ENCODE results near the gene KIF22.

The KIF22 gene

GRCh38 chr16:29843931-29844330, 53.4 kb downstream of the KIF22 start:
- DNase-seq: no peak

DNA sequence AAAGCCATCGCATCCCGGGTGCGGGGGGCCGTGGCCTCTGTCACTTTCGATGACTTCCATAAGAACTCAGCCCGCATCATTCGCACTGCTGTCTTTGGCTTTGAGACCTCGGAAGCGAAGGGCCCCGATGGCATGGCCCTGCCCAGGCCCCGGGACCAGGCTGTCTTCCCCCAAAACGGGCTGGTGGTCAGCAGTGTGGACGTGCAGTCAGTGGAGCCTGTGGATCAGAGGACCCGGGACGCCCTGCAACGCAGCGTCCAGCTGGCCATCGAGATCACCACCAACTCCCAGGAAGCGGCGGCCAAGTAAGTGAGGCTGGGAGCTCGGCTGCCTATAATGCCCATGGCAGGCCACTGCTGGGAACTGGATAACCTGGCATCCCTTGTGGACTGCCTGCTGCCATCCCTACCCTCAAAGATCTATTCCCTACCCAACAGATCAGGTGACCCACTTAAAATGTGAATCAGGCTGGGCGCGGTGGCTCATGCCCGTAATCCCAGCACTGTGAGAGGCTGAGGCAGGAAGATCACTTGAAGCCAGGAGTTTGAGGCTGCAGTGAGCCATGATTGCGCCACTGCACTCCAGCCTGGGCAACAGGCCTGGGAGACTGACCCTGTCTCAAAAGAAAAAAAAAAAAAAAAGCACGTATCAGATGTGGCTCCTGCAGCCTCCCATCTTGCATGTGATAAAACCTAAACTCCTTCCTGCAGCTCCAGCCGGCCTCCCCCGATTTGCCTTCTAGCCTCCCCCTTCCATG, 54.2 kb downstream of the KIF22 start:
- DNase-seq: no peak

DNA sequence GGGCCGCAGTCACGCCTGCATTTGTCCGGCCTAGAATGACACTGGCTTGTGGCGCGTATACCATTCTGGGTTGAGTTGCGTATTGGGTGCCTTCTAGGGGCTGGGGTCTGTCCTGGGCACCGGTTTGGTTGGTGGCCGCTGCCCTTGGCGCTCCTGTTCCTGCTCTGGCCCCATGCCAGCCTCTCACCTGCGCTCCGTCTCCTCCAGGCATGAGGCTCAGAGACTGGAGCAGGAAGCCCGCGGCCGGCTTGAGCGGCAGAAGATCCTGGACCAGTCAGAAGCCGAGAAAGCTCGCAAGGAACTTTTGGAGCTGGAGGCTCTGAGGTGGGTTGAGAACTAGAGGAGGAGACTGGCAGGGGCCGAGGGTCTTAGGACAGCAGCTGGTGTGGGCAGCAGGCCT, 55.1 kb downstream of the KIF22 start:
- DNase-seq: no peak

DNA sequence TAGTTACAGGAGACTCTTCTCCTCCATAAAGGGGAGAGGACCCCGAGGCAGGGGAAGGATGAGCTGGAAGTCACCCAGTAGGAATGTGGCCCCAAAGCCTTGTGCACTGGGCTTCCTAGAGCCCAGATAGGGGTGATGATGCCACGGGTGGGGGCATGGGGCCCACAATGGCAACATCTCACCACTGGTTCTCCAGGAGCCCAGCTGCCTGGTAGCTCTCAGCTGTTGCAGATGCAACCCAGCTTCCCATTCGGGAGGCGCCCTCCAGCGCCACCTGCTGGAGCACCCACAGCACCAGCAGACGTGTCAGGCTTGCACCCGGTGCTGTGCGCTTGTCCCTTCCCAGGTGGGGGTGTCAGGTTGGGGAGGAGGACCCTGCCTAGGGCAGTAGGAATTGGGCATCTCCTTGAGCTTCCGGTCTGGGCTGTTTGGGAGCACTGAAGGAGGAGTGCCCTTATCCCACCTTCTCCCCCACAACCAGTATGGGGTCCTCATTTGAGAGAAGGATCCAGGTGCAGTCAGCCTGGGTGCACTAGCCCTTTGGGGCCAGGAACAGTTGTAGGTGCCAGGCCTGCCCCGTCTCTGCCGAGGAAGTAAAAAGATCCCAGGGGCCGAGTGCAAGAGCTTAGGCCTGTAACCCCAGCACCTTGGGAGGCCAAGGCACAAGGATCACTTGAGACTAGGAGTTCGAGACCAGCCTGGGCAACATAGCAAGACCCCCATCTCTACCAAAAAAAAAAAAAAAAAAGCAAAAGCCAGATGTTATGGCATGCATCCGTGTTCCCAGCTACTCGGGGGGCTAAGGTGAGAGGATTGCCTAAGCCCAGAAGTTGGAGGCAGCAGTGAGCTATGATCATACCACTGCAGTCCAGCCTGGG, 58.1 kb downstream of the KIF22 start:
- peak; percentile 83 for DNase-seq

DNA sequence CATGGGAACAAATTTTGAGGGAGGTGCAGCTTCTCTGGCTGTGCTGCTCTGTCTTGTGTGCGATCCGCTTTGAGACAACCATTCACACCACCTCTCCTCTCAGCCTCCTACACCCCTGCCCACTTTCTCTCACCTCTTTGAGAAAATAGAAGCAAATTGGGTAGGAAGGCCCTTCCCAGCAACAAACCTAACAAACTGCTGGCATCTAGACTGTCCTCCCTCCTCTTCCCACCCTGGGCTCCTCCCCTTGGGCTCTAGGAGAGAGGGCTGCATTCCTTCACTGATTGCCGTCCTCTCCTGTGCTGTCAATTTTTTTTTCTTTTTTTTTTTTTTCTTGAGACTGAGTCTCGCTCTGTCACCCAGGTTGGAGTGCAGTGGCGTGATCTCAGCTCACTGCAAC, 59.0 kb downstream of the KIF22 start:
- DNase-seq: no peak

DNA sequence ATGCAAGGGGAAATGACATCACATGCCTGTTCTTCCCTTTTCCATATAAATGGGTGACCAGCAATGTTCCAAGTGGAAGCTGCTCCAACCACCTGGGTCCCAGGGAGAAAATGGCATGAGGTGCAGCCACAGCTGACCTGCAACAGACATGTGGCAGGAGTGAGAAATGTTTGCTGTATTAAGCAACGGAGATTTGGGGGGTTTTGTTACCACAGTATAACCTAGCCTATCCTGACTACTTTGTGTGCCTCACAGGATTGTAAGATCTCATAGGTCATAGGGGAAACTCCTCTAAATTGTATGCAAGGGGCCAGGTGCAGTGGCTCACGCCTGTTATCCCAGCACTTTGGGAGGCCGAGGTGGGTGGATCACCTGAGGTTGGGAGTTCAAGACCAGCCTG, 60.4 kb downstream of the KIF22 start:
- DNase-seq: no peak

DNA sequence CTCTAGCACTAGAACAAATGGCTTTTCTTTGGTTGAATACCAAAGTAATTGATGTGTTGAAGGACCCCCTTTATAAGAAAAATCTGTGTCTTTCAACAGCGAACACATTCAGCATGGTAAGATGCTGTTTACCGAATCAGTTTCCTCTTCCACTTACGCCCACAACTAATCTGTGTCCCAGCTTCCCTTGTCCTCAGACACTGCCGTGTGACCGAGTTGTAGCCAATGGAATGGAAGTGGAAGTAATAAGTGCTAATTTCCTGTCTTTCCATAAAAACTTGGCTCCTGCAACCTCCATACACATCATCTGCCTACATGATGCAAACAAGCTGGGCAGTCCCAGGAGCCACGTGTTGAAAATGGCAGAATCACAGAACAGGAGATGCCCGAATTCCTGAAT, 62.1 kb downstream of the KIF22 start:
- DNase-seq: no peak

- no peak for DNase-seq
Measured at GRCh38 chr16:29854520-29855100, 64.1 kb downstream of the KIF22 start.

Measured in stimulated activated CD4-positive, alpha-beta T cell treated with anti-CD3 and anti-CD28 coated beads, Interleukin-4, amount 100 ng/mL, for 24 hours (primary cell).